ENCODE data around the gene MDN1.
"Not testable (repeated sequence)": the region's sequence is repeated elsewhere in the genome, so short reads cannot be mapped to it uniquely, and the experiment has no call there.

The MDN1 gene

GRCh38 chr6:89750338-89750737 lies 69.3 kb downstream of the MDN1 start:
- peak overlapping the region in 1 of 2 donors; percentile 50 for H3K27ac Mint-ChIP-seq
- DNase-seq (no peak), ATAC-seq (no peak)
- H3K4me3 Mint-ChIP-seq = no peak overlapping the region
- H3K27me3 Mint-ChIP-seq = no peaks in the 10 kb centered on the region
- no peaks in the 10 kb centered on the region for H3K9me3 Mint-ChIP-seq
- no peaks in the 10 kb centered on the region for H3K4me1 Mint-ChIP-seq

- no peaks in the 10 kb centered on the region for H3K4me1 Mint-ChIP-seq
- H3K27me3 Mint-ChIP-seq = no peaks in the 10 kb centered on the region
- no peak for DNase-seq
- H3K4me3 Mint-ChIP-seq = no peak overlapping the region
- ATAC-seq = no peak
- peak overlapping the region; percentile 31 to 50 for H3K27ac Mint-ChIP-seq
- H3K9me3 Mint-ChIP-seq = no peaks in the 10 kb centered on the region
Observed at GRCh38 chr6:89749918-89750317, 69.7 kb downstream of the MDN1 start.

- Mint-ChIP-seq H3K4me3 (no peak overlapping the region), H3K27me3 (no peaks in the 10 kb centered on the region), H3K9me3 (no peaks in the 10 kb centered on the region), H3K27ac (no peak overlapping the region), H3K4me1 (no peaks in the 10 kb centered on the region)
- ATAC-seq (no peak), DNase-seq (no peak)
Observed at GRCh38 chr6:89745716-89746115, 73.9 kb downstream of the MDN1 start.

- no peaks in the 10 kb centered on the region for H3K4me1 Mint-ChIP-seq
- no peak overlapping the region for H3K4me3 Mint-ChIP-seq
- no peak overlapping the region for H3K27ac Mint-ChIP-seq
- no peaks in the 10 kb centered on the region for H3K9me3 Mint-ChIP-seq
- no peak for DNase-seq
- no peaks in the 10 kb centered on the region for H3K27me3 Mint-ChIP-seq
- no peak for ATAC-seq
Observed at GRCh38 chr6:89745096-89745495, 74.5 kb downstream of the MDN1 start.

- H3K4me1 Mint-ChIP-seq = no peaks in the 10 kb centered on the region
- no peak for ATAC-seq
- no peak for DNase-seq
- H3K27me3 Mint-ChIP-seq = no peaks in the 10 kb centered on the region
- no peak overlapping the region for H3K4me3 Mint-ChIP-seq
- no peaks in the 10 kb centered on the region for H3K9me3 Mint-ChIP-seq
- H3K27ac Mint-ChIP-seq = no peak overlapping the region
Observed at GRCh38 chr6:89736893-89737292, 82.7 kb downstream of the MDN1 start.

- H3K27ac Mint-ChIP-seq = peak overlapping the region in 1 of 2 donors; percentile 52
Observed at GRCh38 chr6:89734526-89734925, 85.1 kb downstream of the MDN1 start.

GRCh38 chr6:89731924-89732567 lies 87.5 kb downstream of the MDN1 start:
- ATAC-seq = no peak
- peak overlapping the region in 1 of 2 donors; percentile 30 for H3K27ac Mint-ChIP-seq

More at GRCh38 chr6:89734526-89734925, 85.1 kb downstream of the MDN1 start:
- Mint-ChIP-seq H3K4me3 (no peak overlapping the region), H3K4me1 (no peaks in the 10 kb centered on the region), H3K27me3 (no peaks in the 10 kb centered on the region), H3K9me3 (no peaks in the 10 kb centered on the region)
- DNase-seq (no peak), ATAC-seq (no peak)

GRCh38 chr6:89731262-89731661 lies 88.3 kb downstream of the MDN1 start:
- H3K4me3 Mint-ChIP-seq, H3K27ac Mint-ChIP-seq, H3K9me3 Mint-ChIP-seq, H3K27me3 Mint-ChIP-seq, ATAC-seq, DNase-seq, H3K4me1 Mint-ChIP-seq: not testable (repeated sequence)

More at GRCh38 chr6:89731924-89732567, 87.5 kb downstream of the MDN1 start:
- H3K4me3 Mint-ChIP-seq = no peak overlapping the region
- no peaks in the 10 kb centered on the region for H3K4me1 Mint-ChIP-seq
- no peak for DNase-seq
- H3K27me3 Mint-ChIP-seq = no peaks in the 10 kb centered on the region
- H3K9me3 Mint-ChIP-seq = no peaks in the 10 kb centered on the region

- ATAC-seq (no peak), DNase-seq (no peak)
- Mint-ChIP-seq H3K27me3 (no peaks in the 10 kb centered on the region), H3K27ac (no peak overlapping the region), H3K4me3 (no peak overlapping the region), H3K9me3 (no peaks in the 10 kb centered on the region), H3K4me1 (no peaks in the 10 kb centered on the region)
Observed at GRCh38 chr6:89729818-89730217, 89.8 kb downstream of the MDN1 start.

- no peak overlapping the region for H3K27ac Mint-ChIP-seq
- no peaks in the 10 kb centered on the region for H3K9me3 Mint-ChIP-seq
- H3K27me3 Mint-ChIP-seq = no peaks in the 10 kb centered on the region
- H3K4me3 Mint-ChIP-seq = no peak overlapping the region
- H3K4me1 Mint-ChIP-seq = no peaks in the 10 kb centered on the region
- ATAC-seq (no peak), DNase-seq (no peak)
Observed at GRCh38 chr6:89727501-89727900, 92.1 kb downstream of the MDN1 start.

- no peak for ATAC-seq
- no peak for DNase-seq
- Mint-ChIP-seq H3K4me3 (no peak overlapping the region), H3K27me3 (no peaks in the 10 kb centered on the region), H3K4me1 (no peaks in the 10 kb centered on the region), H3K9me3 (no peaks in the 10 kb centered on the region), H3K27ac (peak overlapping the region in 1 of 2 donors; percentile 44)
Observed at GRCh38 chr6:89724981-89725380, 94.6 kb downstream of the MDN1 start.

GRCh38 chr6:89723046-89723445 lies 96.5 kb downstream of the MDN1 start:
- H3K27me3 Mint-ChIP-seq = no peaks in the 10 kb centered on the region
- H3K4me3 Mint-ChIP-seq = no peak overlapping the region
- DNase-seq (no peak), ATAC-seq (no peak)
- H3K27ac Mint-ChIP-seq = no peak overlapping the region
- no peaks in the 10 kb centered on the region for H3K4me1 Mint-ChIP-seq
- no peaks in the 10 kb centered on the region for H3K9me3 Mint-ChIP-seq

- DNase-seq (no peak), ATAC-seq (no peak)
- H3K9me3 Mint-ChIP-seq = no peaks in the 10 kb centered on the region
- H3K27me3 Mint-ChIP-seq = no peaks in the 10 kb centered on the region
- H3K4me3 Mint-ChIP-seq = no peak overlapping the region
- no peaks in the 10 kb centered on the region for H3K4me1 Mint-ChIP-seq
- no peak overlapping the region for H3K27ac Mint-ChIP-seq
Observed at GRCh38 chr6:89716532-89716931, 103.1 kb downstream of the MDN1 start.

- no peak overlapping the region for H3K27ac Mint-ChIP-seq
- no peaks in the 10 kb centered on the region for H3K27me3 Mint-ChIP-seq
- no peak for DNase-seq
- H3K4me3 Mint-ChIP-seq = no peak overlapping the region
- H3K9me3 Mint-ChIP-seq = no peaks in the 10 kb centered on the region
- ATAC-seq = no peak
- no peaks in the 10 kb centered on the region for H3K4me1 Mint-ChIP-seq
Observed at GRCh38 chr6:89711801-89712200, 107.8 kb downstream of the MDN1 start.

- no peaks in the 10 kb centered on the region for H3K27me3 Mint-ChIP-seq
- no peak overlapping the region for H3K27ac Mint-ChIP-seq
- ATAC-seq = no peak
- DNase-seq = no peak
- H3K9me3 Mint-ChIP-seq = no peaks in the 10 kb centered on the region
- H3K4me1 Mint-ChIP-seq = no peaks in the 10 kb centered on the region
- H3K4me3 Mint-ChIP-seq = no peak overlapping the region
Observed at GRCh38 chr6:89708316-89708715, 111.3 kb downstream of the MDN1 start.

GRCh38 chr6:89707766-89708165 lies 111.8 kb downstream of the MDN1 start:
- no peak for ATAC-seq
- Mint-ChIP-seq H3K27ac (peak overlapping the region in 1 of 2 donors; percentile 52), H3K4me3 (no peak overlapping the region), H3K4me1 (no peaks in the 10 kb centered on the region), H3K9me3 (no peaks in the 10 kb centered on the region), H3K27me3 (no peaks in the 10 kb centered on the region)
- DNase-seq = no peak

- ATAC-seq = no peak
- Mint-ChIP-seq H3K9me3 (no peaks in the 10 kb centered on the region), H3K27me3 (no peaks in the 10 kb centered on the region), H3K27ac (no peak overlapping the region), H3K4me1 (no peaks in the 10 kb centered on the region), H3K4me3 (no peak overlapping the region)
- no peak for DNase-seq
Observed at GRCh38 chr6:89706121-89706520, 113.5 kb downstream of the MDN1 start.
